Astrocyte of the cerebellum (primary cell): Measurements from ENCODE around the gene ANO3.
A peak's percentile ranks its signal among the peaks of the same experiment; 100 is the strongest.

Experiments used
- DNase-seq: peaks from one replicate; pipeline ENCODE4 v3.0.0-alpha.2; 2011; ENCODE audit warnings: low read depth
- H3K4me3 ChIP-seq: 2 replicates; pipeline ENCODE4 v1.5.1; 2011; ENCODE audit warnings: mild to moderate bottlenecking, low read depth, low read length, moderate library complexity
- in situ Hi-C: cut with HindIII; loops from 2 replicates; pipeline ENCODE4 v1.10.0; 2017; ENCODE audit warnings: low sequenced_read_pairs
- TF ChIP-seq, protein P1 (sequence below): IDR thresholded peaks from 2 replicates; pipeline ENCODE4 v1.5.1; 2012; ENCODE audit warnings: low read length, low read depth, moderate library complexity, mild to moderate bottlenecking; ENCODE audit errors: missing control alignments

ANO3 gene

DNA sequence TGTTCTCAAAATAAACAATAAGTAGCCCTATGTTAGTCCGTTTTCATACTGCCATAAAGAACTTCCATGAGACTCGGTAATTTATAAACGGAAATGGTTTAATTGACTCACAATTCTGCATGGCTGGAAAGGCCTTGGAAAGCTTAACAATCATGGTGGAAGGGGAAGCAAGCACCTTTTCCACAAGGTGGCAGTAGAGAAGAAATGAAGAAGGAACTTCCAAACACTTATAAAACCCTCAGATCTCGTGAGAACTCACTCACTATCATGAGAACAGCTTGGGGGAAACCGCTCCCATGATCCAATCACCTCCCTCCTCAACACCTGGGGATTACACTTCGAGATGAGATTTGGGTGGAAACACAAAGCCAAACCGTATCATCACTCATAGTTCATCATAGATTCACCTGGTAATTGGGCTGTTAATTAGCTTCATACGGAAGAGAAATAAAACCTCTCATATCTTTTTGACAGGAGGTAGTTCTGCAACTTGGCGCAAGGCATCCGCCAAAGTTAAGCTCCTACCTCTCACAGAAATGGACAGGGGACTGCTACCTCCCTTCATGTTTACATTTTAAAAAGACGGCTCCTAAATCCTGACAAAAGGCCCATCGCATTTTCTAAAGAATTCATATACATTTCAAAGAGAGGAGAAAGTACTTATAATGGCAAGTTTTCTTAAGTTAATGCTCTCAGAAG, 191.1 kb downstream of the ANO3 start:
- TF ChIP-seq, protein P1, sequence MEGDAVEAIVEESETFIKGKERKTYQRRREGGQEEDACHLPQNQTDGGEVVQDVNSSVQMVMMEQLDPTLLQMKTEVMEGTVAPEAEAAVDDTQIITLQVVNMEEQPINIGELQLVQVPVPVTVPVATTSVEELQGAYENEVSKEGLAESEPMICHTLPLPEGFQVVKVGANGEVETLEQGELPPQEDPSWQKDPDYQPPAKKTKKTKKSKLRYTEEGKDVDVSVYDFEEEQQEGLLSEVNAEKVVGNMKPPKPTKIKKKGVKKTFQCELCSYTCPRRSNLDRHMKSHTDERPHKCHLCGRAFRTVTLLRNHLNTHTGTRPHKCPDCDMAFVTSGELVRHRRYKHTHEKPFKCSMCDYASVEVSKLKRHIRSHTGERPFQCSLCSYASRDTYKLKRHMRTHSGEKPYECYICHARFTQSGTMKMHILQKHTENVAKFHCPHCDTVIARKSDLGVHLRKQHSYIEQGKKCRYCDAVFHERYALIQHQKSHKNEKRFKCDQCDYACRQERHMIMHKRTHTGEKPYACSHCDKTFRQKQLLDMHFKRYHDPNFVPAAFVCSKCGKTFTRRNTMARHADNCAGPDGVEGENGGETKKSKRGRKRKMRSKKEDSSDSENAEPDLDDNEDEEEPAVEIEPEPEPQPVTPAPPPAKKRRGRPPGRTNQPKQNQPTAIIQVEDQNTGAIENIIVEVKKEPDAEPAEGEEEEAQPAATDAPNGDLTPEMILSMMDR, result peak; percentile 20
- DNase-seq, result peak; percentile 1
- in situ Hi-C loops, result no loop called here
- no peak overlapping the region for H3K4me3 ChIP-seq

DNA sequence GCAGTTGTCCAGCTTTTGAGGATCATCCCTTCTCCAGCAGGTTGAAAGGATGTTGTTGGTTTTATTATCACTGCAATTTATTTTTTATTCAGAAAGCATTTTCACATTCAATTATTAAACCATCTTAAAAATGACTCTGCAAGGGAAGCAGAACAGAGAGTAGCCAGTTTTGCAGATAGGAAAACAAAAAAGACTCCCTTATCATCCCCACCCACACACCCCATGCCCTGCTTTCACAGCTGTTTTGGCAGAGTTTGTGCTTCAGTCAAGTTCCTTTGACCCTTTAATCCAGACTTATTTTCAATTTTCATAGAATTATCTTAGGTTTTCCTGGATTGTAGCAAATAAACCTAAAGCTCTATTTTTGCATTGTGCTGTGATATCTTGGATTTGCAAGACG, 195.8 kb downstream of the ANO3 start:
- in situ Hi-C loops, result no loop called here
- no peak overlapping the region for H3K4me3 ChIP-seq
- TF ChIP-seq, protein P1, result no peak
- no peak for DNase-seq

DNA sequence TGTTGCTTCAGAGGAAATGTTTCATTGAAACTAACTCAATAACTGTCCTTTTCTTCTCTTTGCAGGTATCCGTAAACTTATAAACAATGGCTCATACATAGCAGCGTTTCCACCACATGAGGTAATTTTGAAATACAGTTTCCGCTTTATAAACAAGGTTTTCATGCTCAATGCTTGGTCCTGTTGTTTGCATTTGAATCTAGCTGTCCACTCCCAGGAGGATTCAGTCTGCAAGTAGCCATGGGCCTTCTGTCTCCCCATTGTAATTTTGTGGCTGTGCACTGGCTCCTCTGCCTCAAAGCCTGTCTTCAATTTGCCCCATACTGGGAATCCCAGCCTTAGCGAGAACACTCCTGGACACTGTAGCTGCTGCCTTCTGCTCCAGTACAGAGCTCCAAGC, 205.4 kb downstream of the ANO3 start:
- DNase-seq, result no peak
- in situ Hi-C loops, result no loop called here
- H3K4me3 ChIP-seq, result no peak overlapping the region
- TF ChIP-seq, protein P1, result no peak

DNA sequence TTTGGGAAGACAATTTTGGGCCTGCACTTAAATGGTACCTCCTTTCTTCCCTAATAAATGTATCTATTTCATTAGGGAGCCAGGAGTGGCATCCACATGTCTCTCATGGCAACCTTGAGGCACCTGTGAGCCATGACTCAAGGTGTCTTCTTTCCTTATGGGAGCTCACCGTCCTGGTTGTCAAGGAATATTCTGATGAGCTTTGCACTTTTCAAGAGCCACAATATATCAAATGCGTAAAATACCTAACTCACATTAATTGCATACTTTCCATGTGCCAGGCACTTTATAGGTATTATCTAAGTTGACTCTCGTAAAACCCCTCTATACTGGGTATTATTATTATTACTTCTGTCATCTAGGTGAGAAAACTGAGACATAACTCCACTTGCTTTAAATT, 207.6 kb downstream of the ANO3 start:
- TF ChIP-seq, protein P1, result no peak
- no peak for DNase-seq
- in situ Hi-C loops, result no loop called here
- no peak overlapping the region for H3K4me3 ChIP-seq

DNA sequence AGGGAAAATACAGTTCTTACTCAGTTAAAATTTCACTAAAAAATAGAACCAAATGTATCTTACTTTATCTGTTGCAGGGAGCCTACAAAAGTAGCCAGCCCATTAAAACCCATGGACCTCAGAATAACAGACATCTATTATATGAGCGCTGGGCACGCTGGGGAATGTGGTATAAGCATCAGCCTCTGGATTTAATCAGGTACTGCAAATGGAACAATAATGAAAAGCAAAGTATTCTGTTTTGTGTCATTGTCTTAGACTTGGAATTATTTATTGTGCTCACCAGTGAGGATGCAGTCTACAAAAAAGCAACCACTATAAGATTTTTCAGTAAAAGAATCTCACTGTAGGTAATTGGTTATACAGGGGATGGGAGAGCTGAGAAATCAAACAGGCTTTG, 209.9 kb downstream of the ANO3 start:
- in situ Hi-C loops, result no loop called here
- TF ChIP-seq, protein P1, result no peak
- DNase-seq, result no peak
- H3K4me3 ChIP-seq, result no peak overlapping the region

DNA sequence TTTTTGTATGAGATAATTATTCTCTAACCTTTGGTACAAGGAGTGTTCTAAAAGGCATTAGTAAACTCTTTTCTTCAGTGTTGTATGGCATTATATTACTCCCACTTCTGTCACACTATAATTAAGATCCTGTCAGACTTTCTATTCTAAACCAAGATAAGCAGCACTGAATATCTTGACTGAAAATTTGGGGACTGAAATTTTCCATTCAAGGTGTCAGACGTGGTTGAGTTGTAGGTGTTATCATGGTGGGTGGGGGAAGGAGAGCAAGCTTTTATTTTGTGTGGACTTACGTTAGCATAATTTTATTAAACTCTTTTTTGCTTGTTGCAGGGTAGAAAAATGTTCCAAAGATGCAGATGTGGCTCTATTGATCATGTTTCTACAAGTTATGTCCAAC, 217.2 kb downstream of the ANO3 start:
- H3K4me3 ChIP-seq, result no peak overlapping the region
- in situ Hi-C loops, result no loop called here
- DNase-seq, result no peak
- TF ChIP-seq, protein P1, result no peak
